ENCODE results near the gene SLC35D1. TPM values are rescaled to one million over a fixed set of nuclear protein-coding genes. Genes with fewer than 3 reads are reported as not detected.
"Not testable (repeated sequence)": the region's sequence is repeated elsewhere in the genome, so short reads cannot be mapped to it uniquely, and the experiment has no call there.

The SLC35D1 gene
- total RNA-seq, result 10 to 100 TPM; 11.4 to 12.5 TPM

DNA sequence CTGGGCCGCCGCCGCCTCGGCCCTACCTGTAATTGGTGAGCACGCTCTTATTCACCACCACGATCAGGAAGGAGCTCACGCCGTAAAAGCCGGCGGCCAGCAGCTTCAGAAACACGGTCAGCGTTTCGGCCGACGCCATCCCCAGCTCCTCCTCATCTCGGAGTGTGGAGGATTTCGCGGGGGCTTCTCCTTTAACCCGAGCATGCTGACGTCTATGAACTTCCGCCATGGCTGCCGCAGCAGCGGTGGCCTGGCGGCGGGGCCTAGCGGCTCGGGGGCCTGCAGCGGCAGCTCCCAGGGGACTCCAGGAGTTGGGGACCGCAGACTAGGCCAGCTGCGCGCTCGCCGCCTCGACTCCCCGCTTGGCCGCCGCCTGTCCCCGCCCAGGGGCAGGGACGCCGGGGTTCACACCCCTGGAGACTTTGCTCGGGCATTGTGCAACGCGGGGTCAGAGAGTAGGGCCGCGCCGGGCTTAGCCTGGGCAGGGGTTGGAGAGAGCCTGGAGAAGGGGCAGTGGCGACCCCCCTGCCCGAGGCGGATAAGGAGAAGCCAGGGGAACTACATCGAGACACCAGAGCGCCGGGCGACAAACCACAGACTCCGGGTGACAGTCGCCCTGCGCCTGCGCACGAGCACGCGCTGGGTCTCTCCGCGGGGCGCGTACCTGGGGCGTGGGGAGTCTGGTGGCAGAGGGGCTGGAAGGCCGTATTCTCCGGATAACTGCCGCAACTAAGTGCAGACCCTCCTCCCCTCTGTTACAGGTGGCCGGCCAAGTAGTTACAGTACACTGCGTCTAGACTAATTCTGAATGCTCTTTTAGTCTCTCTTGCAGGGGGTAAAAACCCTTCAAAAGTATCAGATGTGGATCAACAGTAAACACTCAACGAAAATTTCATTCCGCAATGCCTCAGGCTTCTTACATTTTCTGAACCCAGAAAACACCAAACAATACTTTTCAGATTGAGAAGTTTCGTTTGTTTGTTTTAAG, at the start of gene SLC35D1:
SLC35D1 (minus strand) TSS at position 364 of the 988 bp plus-strand sequence; CDS start at position 229, 135 bp downstream.
- peak within 1 kb of the TSS; percentile 89 for H3K27ac Mint-ChIP-seq
- H3K9me3 Mint-ChIP-seq, result no peaks in the 10 kb centered on the region
- H3K27me3 Mint-ChIP-seq, result peaks cover 6% of the 10 kb centered on the region
- ChIA-PET CTCF (interaction anchor here (0.6 to 1.3 kb wide), 5 partner anchors 9 to 1674 kb away, joined by 3 to 7 read pairs (median 4); no protein-coding TSS in a partner anchor), POLR2A (no interaction called here)
- H3K4me1 Mint-ChIP-seq, result peaks cover 30% of the 10 kb centered on the region
- peak within 1 kb of the TSS; percentile 81 for H3K4me3 Mint-ChIP-seq
- DNase-seq, result peak; percentile 70
- H3K36me3 Mint-ChIP-seq (ENCODE audit: low read depth), result peaks cover 13% of the 10 kb centered on the region

DNA sequence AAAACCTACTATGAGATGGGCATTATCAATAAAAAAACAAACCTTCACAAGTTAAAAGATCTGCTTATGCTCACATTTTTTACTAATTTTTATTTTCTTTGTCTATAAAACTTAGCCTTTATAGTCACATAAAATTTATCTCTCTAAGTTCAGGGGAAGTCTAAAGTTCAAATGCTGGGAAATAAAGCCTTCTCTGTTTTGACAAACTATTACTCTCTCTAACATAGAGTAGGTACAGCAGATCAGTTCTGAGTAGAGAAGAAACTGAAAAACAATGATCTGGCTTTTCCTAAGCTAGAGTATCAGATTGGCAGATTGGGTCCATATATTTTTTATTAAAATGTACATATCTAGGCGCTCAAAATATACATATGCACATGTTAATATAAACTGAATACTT, 49.6 kb upstream of the SLC35D1 start:
- H3K4me3 Mint-ChIP-seq, result no peak overlapping the region
- no peak for DNase-seq
- no peaks in the 10 kb centered on the region for H3K4me1 Mint-ChIP-seq
- H3K36me3 Mint-ChIP-seq (ENCODE audit: low read depth), result no peaks in the 10 kb centered on the region
- peaks cover 7% of the 10 kb centered on the region for H3K27me3 Mint-ChIP-seq
- CTCF ChIA-PET, result interaction anchor here (1.0 kb wide), 1 partner anchor 49 kb away, joined by 3 read pairs; no protein-coding TSS in a partner anchor
- POLR2A ChIA-PET, result no interaction called here
- no peak overlapping the region for H3K27ac Mint-ChIP-seq
- H3K9me3 Mint-ChIP-seq, result peaks cover 5% of the 10 kb centered on the region

GRCh38 chr1:67100833-67101232, 46.9 kb upstream of the SLC35D1 start:
- no peak overlapping the region for H3K4me3 Mint-ChIP-seq
- H3K9me3 Mint-ChIP-seq, result peaks cover 5% of the 10 kb centered on the region
- H3K36me3 Mint-ChIP-seq (ENCODE audit: low read depth), result no peaks in the 10 kb centered on the region
- POLR2A ChIA-PET, result no interaction called here
- CTCF ChIA-PET, result no interaction called here
- no peaks in the 10 kb centered on the region for H3K4me1 Mint-ChIP-seq
- no peak for DNase-seq
- H3K27me3 Mint-ChIP-seq, result peaks cover 7% of the 10 kb centered on the region
- H3K27ac Mint-ChIP-seq, result no peak overlapping the region

GRCh38 chr1:67097305-67097704, 43.4 kb upstream of the SLC35D1 start:
- peaks cover 5% of the 10 kb centered on the region for H3K9me3 Mint-ChIP-seq
- no peaks in the 10 kb centered on the region for H3K4me1 Mint-ChIP-seq
- ChIA-PET CTCF (no interaction called here), POLR2A (no interaction called here)
- DNase-seq, result no peak
- no peak overlapping the region for H3K27ac Mint-ChIP-seq
- peaks cover 10% of the 10 kb centered on the region for H3K27me3 Mint-ChIP-seq
- H3K36me3 Mint-ChIP-seq (ENCODE audit: low read depth), result no peaks in the 10 kb centered on the region
- no peak overlapping the region for H3K4me3 Mint-ChIP-seq

DNA sequence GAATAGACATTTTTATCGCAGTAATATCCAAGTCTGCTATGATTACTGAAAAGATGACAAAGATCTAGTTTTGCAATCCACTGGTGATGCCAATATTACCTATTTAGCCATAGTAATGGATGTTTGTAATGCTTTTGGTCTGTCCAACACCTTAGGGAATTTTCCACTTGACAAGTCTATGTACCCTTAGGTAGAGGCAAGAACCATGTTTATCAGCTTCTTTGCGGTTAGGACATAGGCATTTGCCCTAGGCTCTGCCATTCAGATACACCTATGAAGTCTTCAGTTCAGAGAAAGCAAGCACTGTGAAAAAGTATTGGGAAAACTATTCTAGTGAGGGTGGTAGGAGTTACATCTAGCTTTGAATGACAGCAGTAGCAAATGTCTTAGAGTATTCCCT, 40.2 kb upstream of the SLC35D1 start:
- Mint-ChIP-seq H3K4me1 (no peaks in the 10 kb centered on the region), H3K9me3 (peaks cover 3% of the 10 kb centered on the region), H3K36me3 (ENCODE audit: low read depth) (no peaks in the 10 kb centered on the region), H3K27me3 (peaks cover 8% of the 10 kb centered on the region), H3K27ac (no peak overlapping the region), H3K4me3 (no peak overlapping the region)
- POLR2A ChIA-PET, result no interaction called here
- DNase-seq, result no peak
- CTCF ChIA-PET, result no interaction called here

DNA sequence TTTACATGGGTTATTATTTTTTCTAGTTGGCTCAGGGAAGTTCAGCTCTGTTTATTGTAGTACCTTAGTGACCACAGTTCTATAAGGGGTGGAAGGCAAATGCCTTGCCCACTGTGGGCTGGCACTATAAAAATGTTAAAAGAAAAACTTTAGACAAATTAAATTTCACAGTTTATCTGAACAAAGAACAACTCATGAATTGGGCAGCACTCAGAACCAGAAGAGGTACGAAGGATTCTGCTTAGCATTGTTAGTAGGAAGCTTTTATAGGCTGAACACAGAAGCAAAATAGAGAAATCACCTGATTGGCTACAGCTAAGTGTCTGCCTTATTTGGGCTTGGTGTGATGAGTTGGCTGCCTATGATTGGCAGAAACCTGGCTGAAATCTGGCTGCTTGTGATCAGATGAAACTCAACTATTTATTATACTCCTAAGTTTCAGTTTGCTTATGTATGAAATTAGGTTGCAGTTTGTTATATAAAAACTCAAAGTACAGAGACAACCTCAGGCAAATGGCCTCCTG, 35.8 kb upstream of the SLC35D1 start:
- H3K27me3 Mint-ChIP-seq, result peaks cover 6% of the 10 kb centered on the region
- POLR2A ChIA-PET, result no interaction called here
- H3K27ac Mint-ChIP-seq, result no peak overlapping the region
- no peaks in the 10 kb centered on the region for H3K36me3 Mint-ChIP-seq (ENCODE audit: low read depth)
- H3K9me3 Mint-ChIP-seq, result peaks cover 2% of the 10 kb centered on the region
- H3K4me3 Mint-ChIP-seq, result no peak overlapping the region
- H3K4me1 Mint-ChIP-seq, result no peaks in the 10 kb centered on the region
- CTCF ChIA-PET, result interaction anchor here (1.1 kb wide), 1 partner anchor 13 kb away, joined by 3 read pairs; no protein-coding TSS in a partner anchor
- DNase-seq, result no peak

DNA sequence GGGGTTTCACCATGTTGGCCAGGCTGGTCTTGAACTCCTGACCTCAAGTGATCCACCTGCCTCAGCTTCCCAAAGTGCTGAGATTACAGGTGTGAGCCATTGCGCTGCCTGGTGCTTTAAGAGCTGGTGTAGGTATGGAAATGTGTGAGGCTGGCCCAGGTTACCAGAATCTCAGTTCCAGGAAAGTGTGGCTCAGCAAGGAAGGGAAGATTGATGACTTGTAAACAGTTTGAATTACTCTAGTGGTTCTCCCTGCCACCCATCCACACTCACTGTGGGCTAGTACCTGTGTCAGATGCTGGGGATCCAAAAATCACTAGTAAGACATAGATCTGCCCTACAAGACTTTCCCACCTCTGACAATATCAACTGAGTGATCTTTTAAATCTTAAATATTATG, 34.5 kb upstream of the SLC35D1 start:
- POLR2A ChIA-PET, result no interaction called here
- H3K9me3 Mint-ChIP-seq, result peaks cover 2% of the 10 kb centered on the region
- no peaks in the 10 kb centered on the region for H3K4me1 Mint-ChIP-seq
- H3K27ac Mint-ChIP-seq, result no peak overlapping the region
- no peak for DNase-seq
- no peak overlapping the region for H3K4me3 Mint-ChIP-seq
- CTCF ChIA-PET, result no interaction called here
- H3K36me3 Mint-ChIP-seq (ENCODE audit: low read depth), result no peaks in the 10 kb centered on the region
- H3K27me3 Mint-ChIP-seq, result peaks cover 5% of the 10 kb centered on the region

- H3K4me3 Mint-ChIP-seq, result no peak overlapping the region
- no peak overlapping the region for H3K27ac Mint-ChIP-seq
- POLR2A ChIA-PET, result no interaction called here
- peaks cover 2% of the 10 kb centered on the region for H3K9me3 Mint-ChIP-seq
- CTCF ChIA-PET, result no interaction called here
- no peaks in the 10 kb centered on the region for H3K27me3 Mint-ChIP-seq
- H3K4me1 Mint-ChIP-seq, result no peaks in the 10 kb centered on the region
- no peaks in the 10 kb centered on the region for H3K36me3 Mint-ChIP-seq (ENCODE audit: low read depth)
- no peak for DNase-seq
These were observed 31.4 kb upstream of the SLC35D1 start for GRCh38 chr1:67085326-67085725.

DNA sequence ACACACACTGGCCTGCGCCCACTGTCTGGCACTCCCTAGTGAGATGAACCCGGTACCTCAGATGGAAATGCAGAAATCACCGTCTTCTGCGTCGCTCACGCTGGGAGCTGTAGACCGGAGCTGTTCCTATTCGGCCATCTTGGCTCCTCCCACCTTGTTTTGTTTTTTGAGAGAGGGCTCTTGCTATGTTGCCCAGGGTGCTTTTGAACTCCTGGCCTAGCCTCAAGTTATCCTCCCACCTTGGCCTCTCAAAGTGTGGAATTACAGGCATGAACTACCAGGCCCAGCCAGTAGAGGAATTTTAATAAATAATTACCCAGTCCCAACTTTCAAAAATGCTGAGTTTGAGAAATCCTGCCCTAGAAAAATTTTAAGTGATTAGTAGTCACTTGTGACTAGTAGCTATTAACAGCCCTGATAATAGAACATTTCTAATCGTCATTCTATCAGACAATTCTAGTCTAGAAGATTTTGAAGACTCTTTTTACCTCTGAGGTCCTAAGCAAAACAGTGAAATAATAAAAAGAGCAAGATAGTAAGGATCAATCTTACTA, 30.9 kb upstream of the SLC35D1 start:
- Mint-ChIP-seq H3K27ac (no peak overlapping the region), H3K27me3 (no peaks in the 10 kb centered on the region)
- POLR2A ChIA-PET, result no interaction called here

GRCh38 chr1:67078291-67078690, 24.3 kb upstream of the SLC35D1 start:
- DNase-seq, result no peak
- no peak overlapping the region for H3K4me3 Mint-ChIP-seq
- ChIA-PET POLR2A (no interaction called here), CTCF (no interaction called here)
- no peaks in the 10 kb centered on the region for H3K4me1 Mint-ChIP-seq
- peaks cover 4% of the 10 kb centered on the region for H3K9me3 Mint-ChIP-seq
- H3K36me3 Mint-ChIP-seq (ENCODE audit: low read depth), result no peaks in the 10 kb centered on the region
- no peak overlapping the region for H3K27ac Mint-ChIP-seq
- H3K27me3 Mint-ChIP-seq, result no peaks in the 10 kb centered on the region

More for the DNA sequence above, 30.9 kb upstream of the SLC35D1 start:
- Mint-ChIP-seq H3K36me3 (ENCODE audit: low read depth) (no peaks in the 10 kb centered on the region), H3K4me1 (no peaks in the 10 kb centered on the region), H3K9me3 (peaks cover 2% of the 10 kb centered on the region), H3K4me3 (no peak overlapping the region)
- DNase-seq, result no peak
- CTCF ChIA-PET, result no interaction called here

- Mint-ChIP-seq H3K9me3 (peaks cover 9% of the 10 kb centered on the region), H3K4me1 (no peaks in the 10 kb centered on the region), H3K27me3 (no peaks in the 10 kb centered on the region), H3K36me3 (ENCODE audit: low read depth) (peaks cover 2% of the 10 kb centered on the region), H3K27ac (no peak overlapping the region), H3K4me3 (no peak overlapping the region)
- POLR2A ChIA-PET, result no interaction called here
- no peak for DNase-seq
- CTCF ChIA-PET, result no interaction called here
These were observed 23.6 kb upstream of the SLC35D1 start for GRCh38 chr1:67077593-67077992.

DNA sequence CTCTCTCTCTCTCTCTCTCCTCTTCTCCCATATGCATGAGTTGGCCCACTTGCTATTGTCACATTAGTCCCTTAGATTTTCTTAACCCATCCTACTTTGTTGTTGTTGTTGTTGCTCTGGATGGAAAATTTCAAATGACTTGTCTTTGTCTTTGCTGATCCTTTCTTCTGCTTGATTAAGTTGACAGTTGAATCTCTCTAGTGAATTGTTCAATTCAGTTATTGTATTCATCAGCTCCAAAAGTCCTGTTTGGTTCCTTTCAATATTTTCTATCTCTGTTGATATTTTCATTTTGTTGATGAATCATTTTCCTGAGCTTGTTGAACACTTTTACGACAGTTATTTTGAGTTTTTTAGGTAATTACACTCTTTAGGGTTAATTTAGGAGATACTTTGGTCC, 18.8 kb upstream of the SLC35D1 start:
- no peak for DNase-seq
- no peaks in the 10 kb centered on the region for H3K4me1 Mint-ChIP-seq
- ChIA-PET CTCF (no interaction called here), POLR2A (no interaction called here)
- no peak overlapping the region for H3K27ac Mint-ChIP-seq
- H3K36me3 Mint-ChIP-seq (ENCODE audit: low read depth), result peaks cover 10% of the 10 kb centered on the region
- H3K4me3 Mint-ChIP-seq, result no peak overlapping the region
- peaks cover 22% of the 10 kb centered on the region for H3K9me3 Mint-ChIP-seq
- peaks cover 2% of the 10 kb centered on the region for H3K27me3 Mint-ChIP-seq

DNA sequence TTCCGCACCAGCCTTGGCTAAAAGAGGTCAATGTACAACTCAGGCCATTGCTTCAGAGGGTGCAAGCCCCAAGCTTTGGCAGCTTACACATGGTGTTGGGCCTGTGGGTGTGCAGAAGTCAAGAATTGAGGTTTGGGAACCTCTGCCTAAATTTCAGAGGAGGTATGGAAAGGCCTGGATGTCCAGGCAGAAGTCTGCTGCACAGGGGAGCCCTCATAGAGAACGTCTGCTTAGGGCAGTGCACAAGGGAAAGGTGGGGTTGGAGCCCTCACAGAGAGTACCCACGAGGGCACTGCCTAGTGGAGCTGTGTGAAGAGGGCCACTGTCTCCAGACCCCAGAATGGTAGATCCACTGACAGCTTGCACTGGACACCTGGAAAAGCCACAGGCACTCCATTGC, 13.7 kb upstream of the SLC35D1 start:
- H3K36me3 Mint-ChIP-seq (ENCODE audit: low read depth); H3K4me3 Mint-ChIP-seq; H3K27me3 Mint-ChIP-seq; POLR2A ChIA-PET; CTCF ChIA-PET; DNase-seq; H3K4me1 Mint-ChIP-seq; H3K27ac Mint-ChIP-seq: not testable (repeated sequence)
- H3K9me3 Mint-ChIP-seq, result peaks cover 28% of the 10 kb centered on the region
